OCI-LY3 (cell line): ENCODE results near the gene HAUS3.

ENCODE experiments used
- EZH2phosphoT487 ChIP-seq: fragments of 200-600 bp; shearing (Covaris generic); IDR thresholded peaks from 2 replicates; pipeline ENCODE4 v1.6.1; 2018; ENCODE audit warnings: antibody characterized with exemption, mixed run types, low read depth
- TF ChIP-seq, protein P1 (sequence below): fragments of 200-600, 300-600 bp; sonication (generic); IDR thresholded peaks from 2 replicates; pipeline ENCODE4 v1.5.1; 2014; ENCODE audit warnings: antibody characterized with exemption, low read length, low read depth

GRCh38 chr4:2245057-2245786 is 3.3 kb upstream of the HAUS3 start:
- TF ChIP-seq, protein P1, sequence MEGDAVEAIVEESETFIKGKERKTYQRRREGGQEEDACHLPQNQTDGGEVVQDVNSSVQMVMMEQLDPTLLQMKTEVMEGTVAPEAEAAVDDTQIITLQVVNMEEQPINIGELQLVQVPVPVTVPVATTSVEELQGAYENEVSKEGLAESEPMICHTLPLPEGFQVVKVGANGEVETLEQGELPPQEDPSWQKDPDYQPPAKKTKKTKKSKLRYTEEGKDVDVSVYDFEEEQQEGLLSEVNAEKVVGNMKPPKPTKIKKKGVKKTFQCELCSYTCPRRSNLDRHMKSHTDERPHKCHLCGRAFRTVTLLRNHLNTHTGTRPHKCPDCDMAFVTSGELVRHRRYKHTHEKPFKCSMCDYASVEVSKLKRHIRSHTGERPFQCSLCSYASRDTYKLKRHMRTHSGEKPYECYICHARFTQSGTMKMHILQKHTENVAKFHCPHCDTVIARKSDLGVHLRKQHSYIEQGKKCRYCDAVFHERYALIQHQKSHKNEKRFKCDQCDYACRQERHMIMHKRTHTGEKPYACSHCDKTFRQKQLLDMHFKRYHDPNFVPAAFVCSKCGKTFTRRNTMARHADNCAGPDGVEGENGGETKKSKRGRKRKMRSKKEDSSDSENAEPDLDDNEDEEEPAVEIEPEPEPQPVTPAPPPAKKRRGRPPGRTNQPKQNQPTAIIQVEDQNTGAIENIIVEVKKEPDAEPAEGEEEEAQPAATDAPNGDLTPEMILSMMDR: no peak
- no peak for TF ChIP-seq EZH2phosphoT487
